Ramos (cell line): Measurements from ENCODE around the gene AGT.
"Not testable (repeated sequence)": the region's sequence is repeated elsewhere in the genome, so short reads cannot be mapped to it uniquely, and the experiment has no call there.

Experiments
- in situ Hi-C: fragments of 300-500 bp; cut with MboI; formaldehyde crosslinking; loops from one replicate; pipeline ENCODE4 v1.14.3; 2022; ENCODE audit warnings: low sequenced_read_pairs; ENCODE audit not compliant: unreplicated experiment

The AGT gene

DNA sequence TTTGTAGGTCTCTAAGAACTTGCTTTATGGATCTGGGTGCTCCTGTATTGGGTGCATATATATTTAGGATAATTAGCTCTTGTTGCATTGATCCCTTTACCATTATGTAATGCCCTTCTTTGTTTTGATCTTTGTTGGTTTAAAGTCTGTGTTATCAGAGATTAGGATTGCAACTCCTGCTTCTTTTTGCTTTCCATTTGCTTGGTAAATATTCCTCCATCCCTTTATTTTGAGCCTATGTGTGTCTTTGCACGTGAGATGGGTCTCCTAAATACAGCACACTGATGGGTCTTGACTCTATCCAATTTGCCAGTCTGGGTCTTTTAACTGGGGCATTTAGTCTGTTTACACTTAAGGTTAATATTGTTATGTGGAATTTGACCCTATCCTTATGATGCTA is 57.2 kb downstream of the AGT start:
- in situ Hi-C loops = not testable (repeated sequence)
